ENCODE measurements around the gene PRAMEF12.
"Not testable (repeated sequence)": the region's sequence is repeated elsewhere in the genome, so short reads cannot be mapped to it uniquely, and the experiment has no call there.

Gene PRAMEF12

DNA sequence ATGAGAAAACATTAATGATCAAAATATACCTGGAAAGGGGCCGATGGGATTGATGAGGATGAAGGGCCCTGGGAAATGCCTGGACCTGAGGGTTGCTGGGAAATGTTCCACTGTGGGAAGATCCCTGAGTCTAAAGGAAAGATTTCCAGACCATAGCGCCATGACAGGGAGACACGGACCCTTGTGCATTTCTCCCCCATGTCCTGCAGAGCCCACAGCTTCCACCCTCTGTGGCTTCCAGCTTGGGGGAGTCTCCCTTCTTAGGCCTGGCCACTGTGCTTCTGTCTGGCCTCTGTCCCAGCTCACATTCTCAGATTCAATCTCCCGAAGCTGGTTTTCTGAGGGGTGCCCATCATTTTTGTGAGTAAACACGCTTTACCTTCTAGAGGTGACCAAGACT, 1.0 kb upstream of the PRAMEF12 start:
- no peak for DNase-seq

DNA sequence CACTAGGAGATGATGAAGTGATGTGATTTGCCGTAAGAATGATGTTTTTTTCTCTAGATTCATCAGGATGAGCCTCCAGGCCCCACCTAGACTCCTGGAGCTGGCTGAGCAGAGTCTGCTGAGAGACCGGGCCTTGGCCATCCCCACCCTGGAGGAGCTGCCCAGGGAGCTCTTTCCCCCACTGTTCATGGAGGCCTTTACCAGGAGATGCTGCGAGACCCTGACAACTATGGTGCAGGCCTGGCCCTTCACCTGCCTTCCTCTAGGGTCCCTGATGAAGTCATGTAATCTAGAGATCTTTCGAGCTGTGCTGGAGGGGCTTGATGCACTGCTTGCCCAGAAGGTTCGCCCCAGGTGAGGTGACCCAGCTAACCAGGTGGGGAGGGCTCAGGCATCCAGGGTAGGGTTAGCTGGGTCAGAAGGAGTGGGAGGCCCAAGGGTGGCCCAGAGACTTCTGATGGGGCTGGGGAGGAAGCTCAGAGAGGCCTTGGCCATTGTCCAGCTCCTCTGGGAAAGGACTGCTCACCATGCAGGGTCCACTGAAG, 1.3 kb downstream of the PRAMEF12 start:
- DNase-seq = no peak

DNA sequence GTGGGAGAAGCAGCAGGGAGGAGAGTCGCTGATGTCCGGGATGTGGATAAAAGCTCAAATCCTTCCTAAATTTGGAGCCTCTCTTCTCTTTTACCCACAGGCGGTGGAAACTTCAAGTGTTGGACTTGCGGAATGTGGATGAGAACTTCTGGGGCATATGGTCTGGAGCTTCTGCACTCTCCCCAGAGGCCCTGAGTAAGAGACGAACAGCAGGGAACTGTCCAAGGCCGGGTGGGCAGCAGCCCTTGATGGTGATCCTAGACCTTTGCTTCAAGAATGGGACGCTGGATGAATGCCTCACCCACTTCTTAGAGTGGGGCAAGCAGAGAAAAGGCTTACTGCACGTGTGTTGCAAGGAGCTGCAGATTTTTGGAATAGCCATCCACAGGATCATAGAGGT, 1.9 kb downstream of the PRAMEF12 start:
- DNase-seq = no peak

DNA sequence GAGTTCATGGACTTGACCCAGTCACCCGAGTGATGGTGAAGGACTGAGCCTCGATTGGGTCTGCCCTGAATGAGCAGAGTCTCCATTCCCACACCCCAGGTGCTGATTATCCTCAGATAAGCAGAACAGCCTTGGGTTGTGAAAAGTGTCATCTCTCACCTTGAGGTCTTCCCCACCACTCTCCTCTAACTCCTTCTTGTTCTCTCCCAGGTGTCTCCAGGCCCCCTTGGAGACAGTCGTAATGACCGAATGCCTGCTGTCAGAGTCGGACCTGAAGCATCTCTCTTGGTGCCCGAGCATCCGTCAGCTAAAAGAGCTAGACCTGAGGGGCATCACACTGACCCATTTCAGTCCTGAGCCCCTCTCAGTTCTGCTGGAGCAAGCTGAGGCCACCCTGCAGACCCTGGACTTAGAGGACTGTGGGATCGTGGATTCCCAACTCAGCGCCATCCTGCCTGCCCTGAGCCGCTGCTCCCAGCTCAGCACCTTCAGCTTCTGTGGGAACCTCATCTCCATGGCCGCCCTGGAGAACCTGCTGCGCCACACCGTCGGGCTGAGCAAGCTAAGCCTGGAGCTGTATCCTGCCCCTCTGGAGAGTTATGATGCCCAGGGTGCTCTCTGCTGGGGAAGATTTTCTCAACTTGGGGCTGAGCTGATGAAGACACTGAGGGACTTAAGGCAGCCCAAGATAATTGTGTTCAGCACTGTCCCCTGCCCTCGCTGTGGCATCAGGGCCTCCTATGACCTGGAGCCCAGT, 3.4 kb downstream of the PRAMEF12 start:
- no peak for DNase-seq

DNA sequence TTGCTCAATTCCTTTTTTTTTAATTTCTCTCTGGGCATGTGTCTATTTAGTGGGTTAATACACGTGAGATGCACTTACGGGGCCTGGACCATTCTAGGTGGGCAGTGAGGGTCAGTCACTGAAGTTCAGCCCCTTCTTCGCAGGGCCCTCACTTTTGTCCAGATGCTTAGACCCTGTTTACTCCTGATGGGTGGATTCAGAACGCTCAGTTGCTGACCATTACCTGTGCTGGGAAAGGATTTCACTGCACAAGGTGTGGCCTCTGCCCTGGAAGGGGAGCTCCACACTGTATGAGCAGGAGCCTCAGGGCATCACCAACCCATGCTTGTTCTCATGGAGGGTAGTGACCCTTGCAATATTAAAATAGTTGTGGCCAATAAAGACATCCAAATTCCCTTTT, 4.5 kb downstream of the PRAMEF12 start:
- DNase-seq = no peak

DNA sequence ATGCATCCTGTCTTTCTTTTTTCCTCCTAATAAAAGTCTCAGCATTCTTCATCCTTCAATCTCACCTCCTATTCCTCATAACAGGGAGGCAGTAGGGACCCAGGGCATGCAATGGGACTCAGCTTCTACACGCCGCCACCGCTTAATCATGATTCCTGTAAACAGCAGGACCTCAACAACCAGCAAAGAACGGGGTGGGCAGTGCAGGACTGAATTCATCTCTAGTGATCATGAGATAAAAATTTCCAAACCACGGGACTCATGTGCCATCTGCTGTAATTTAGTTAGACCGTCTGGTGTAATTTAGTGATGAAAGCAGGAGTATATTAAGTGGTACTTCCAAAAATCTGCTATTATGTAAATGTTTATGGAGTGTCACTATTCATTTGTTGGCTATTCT, 5.4 kb downstream of the PRAMEF12 start:
- no peak for DNase-seq

DNA sequence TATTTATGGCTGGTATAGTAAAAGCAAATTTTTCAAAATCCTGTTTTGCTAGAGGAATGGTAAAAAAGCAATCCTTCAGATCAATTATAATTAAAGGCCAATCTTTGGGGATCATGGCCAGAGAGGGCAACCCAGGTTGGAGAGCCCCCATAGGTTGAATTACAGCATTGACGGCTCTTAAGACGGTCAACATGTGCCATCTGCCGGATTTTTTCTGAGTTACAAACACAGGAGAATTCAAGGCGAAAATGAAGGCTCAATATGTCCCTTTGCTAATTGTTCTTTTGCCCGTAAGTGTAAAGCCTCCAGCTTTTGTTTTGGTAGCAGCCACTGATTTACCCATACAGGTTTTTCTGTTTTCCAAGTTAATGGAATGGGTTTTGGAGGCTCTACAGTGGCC, 8.0 kb downstream of the PRAMEF12 start:
- DNase-seq = not testable (repeated sequence)

DNA sequence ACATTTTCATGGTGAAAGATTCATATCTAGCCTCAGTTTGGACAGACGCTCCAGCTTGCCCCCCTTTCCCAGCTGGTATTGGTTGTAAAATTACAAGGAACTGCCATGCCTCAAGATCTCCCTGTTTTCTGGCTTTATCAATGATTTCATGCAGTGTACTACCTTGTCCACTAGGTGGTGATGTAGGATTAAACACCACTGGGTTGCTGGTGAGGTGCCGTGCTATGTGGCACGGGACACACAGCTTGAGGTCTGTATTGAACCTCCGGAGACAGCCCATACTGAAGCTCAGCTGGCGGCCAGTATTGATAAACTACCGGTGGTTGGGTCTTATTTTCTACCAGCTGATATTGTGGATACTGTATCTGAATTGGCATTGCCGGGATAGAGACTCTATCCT, 10.2 kb downstream of the PRAMEF12 start:
- DNase-seq = peak; percentile 7

DNA sequence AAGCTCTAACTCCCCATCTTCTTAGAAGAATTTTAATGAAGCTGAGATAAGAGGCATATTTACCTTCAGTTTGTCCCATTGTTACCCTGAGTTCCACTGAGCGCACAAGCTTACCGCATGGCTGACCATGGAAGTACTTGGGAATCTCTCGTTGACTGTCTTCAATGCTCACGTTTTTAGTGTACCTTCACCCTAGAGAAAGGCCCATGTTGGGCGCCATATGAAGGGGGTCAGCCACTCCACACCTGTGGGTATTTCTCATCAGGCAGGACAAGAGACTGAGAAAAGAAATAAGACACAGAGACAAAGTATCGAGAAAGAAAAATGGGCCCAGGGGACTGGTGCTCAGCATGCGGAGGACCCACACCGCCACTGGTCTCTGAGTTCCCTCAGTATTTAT, 11.2 kb downstream of the PRAMEF12 start:
- not testable (repeated sequence) for DNase-seq

DNA sequence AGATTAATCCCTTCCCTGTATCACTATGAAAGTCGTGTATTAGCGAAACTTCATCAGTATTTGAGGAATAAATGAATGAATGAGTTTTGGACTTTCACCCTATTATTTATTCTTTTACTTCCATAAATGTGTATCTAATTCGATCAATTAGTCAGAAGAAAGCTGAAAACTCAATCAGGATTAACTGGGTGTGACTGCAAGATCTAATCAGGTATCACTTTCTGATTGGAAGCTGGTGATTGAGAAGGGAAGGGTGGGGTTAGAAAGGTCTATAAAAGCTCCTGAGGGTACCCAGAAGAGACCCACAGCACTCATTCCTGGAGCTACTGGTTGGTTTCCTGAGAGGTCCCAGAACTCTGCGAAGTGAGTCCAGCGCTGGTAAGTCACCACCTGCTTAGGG, 17.6 kb downstream of the PRAMEF12 start, which contains the start of gene PRAMEF1:
Gene PRAMEF1, plus strand, starts transcription at position 301 of the 400 bp plus-strand sequence. CDS start 1,831 bp downstream, outside the sequence.
- DNase-seq = not testable (repeated sequence)

DNA sequence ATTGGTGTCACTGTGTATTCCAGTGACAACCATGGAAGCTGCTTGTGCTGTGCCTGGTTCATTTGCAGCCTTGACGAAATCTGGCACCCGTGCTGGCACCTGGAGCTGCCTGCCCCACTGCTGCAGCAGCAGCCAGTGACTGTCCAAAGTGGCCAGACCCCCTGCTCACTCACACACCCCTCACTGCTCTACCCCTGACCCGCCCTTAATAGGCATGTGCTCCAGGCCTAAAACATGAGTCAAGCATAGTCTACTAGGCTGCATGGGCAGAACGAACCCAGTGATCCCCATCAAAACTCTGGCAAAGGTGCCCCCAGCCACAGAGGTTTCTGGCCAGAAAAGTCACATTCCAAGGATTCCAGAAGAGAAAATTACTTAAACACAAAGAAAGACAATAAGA, 25.4 kb downstream of the PRAMEF12 start:
- DNase-seq = no peak

DNA sequence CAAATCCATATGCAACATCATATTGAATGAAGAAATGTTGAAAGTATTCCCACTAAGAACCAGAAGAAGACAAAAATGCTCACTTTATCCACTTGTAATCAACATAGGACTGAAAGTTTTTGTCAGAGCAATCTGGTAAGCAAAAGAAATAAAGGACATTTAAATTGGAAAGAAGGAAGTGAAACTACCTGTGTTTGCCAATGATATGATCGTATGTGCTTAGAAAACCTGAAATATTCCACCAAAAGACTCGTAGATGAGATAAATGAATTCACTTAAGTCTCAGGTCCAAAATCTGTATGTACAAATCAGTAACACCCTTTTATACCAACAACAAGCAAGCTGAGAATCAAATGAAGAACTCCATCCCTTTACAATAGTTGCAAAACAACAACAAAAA, 26.2 kb downstream of the PRAMEF12 start:
- DNase-seq = no peak

DNA sequence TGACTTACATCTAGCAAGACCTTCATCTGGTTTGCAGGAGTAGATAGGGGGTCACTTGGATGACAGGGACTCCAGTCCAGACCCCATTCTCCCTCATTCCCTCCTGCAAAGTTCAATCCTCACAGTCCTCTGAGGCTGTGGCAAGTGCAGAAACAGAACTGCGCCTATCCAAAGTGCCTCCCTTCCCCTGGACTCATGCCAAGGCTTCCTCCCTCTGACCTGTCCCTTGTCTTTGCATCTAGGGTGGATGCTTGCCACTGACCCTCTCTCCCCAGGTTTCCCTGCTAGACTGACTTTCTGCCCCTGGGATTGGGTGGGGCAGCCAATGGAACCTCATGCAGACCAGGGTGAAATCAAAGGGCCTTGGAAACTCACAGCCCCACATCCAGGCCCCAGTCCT, 36.4 kb downstream of the PRAMEF12 start:
- DNase-seq = no peak

DNA sequence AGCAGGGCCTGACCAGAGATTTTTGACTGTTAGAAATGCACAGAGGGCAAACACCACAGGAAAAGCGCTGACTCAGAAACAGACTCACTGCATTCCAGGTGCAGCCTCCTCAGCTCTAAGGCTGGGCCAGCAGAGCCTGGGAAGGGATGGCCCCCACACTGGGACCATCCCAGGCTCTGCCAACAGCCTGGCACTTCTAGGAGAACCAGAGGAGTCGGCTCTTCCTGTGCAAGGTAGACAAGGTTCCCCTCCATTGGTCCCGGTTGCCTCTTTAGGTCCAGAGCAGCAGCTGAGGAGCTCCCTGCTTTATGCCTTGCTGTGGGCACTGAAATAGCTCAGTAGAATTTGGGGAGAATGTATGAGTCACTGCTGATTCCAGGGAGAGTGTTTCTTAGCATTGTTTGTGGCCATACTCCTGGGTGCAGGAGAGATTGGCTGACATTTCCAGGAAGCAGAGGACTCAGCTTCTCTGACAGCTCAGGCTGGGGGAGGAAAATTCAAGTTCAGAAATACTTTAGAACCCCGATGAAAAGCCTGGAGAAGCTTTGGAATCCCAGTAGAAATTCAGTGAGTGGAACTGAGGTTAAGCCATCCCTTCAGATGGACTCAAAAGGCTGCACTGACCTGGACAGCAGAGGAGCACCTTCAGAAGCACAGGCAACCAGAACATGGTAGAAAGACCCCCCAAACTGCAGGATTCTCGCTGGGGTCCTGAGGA, 37.3 kb downstream of the PRAMEF12 start:
- no peak for DNase-seq

DNA sequence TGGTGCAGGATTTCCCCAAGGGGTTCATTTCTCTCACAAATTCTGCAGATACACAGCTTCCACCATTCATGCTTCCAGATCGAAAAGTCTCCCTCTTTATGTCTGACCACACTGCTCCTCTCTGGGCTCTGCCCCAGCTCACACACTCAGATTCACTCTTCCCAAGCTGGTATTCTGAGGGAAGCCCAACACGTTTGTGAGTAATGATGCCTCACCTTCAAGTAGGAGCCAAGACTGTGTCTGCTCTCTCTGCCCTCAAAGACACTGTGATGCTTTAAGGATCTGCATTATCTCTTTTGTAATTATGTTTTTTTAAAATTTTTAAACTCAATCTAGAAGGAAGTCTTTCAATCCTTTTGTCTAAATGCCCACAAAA, 37.9 kb downstream of the PRAMEF12 start:
- no peak for DNase-seq

DNA sequence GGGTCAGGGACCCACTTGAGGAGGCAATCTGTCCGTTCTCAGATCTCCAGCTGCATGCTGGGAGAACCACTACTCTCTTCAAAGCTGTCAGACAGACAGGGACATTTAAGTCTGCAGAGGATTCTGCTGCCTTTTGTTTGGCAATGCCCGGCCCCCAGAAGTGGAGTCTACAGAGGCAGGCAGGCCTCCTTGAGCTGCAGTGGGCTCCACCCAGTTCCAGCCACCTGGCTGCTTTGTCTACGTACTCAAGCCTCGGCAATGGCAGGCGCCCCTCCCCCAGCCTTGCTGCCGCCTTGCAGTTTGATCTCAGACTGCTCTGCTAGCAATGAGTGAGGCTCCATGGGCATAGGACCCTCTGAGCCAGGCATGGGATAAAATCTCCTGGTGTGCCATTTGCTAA, 45.5 kb downstream of the PRAMEF12 start:
- DNase-seq = not testable (repeated sequence)

Measured in MV-4-11 (cell line).